K562 (cell line): ENCODE data around the gene HDLBP. TPM values are rescaled to one million over a fixed set of nuclear protein-coding genes. Genes with fewer than 3 reads are reported as not detected.

Experiments
- ATAC-seq: fragments of 200-7000 bp; cut with Tn5 transposase; 3 replicates; pipeline ENCODE4 v1.9.1; 2020; ENCODE audit warnings: moderate library complexity
- BruUV-seq: library from RNA; stranded (reverse); fragments of 400-500 nt; replicated peaks from 2 replicates; lab custom pipeline; 2021; lab: Mats Ljungman, UMichigan
- CTCF ChIA-PET: fragments of 300-600 bp; formaldehyde crosslinking; extraction: SDS; loops from one replicate; lab custom pipeline; 2021; ENCODE audit warnings: low intra/inter-chr PET ratio; lab: Yijun Ruan, JAX
- POLR2A ChIA-PET: fragments of 300-600, 350-650 bp; sonication (Branson Sonifier 250); formaldehyde crosslinking; extraction: SDS; loops from one replicate; lab custom pipeline; 2021; ENCODE audit warnings: antibody characterized with exemption, inconsistent platforms; lab: Yijun Ruan, JAX
- DNase-seq, 4 experiments: peaks; one replicate each; pipeline versions ENCODE4 v3.0.0 to v3.0.0-alpha.2; 2011 to 2018; ENCODE audit warnings: low spot score in 3 of 4, mixed read lengths in 3 of 4; ENCODE audit errors: extremely low read depth in 1 of 4
- FAIRE-seq: peaks from 2 replicates; lab custom pipeline; 2011; peaks lifted over from hg19 to GRCh38; lab: Jason Lieb, UNC
- H2AFZ ChIP-seq: 2 replicates; pipeline ENCODE4 v1.6.0; 2011; ENCODE audit warnings: low read depth, low read length, control low read depth, inconsistent platforms
- H3K27ac ChIP-seq: fragments of 200-600 bp; 3 replicates; pipeline ENCODE4 v1.8.0; 2011; ENCODE audit warnings: low read depth, mild to moderate bottlenecking, control low read depth, inconsistent platforms, low read length, moderate library complexity, mixed read lengths; ENCODE audit errors: extremely low read depth
- H3K27me3 ChIP-seq, 2 experiments: fragments of 300-600 bp in 1 of 2; 2 replicates in 1 of 2; 3 replicates in 1 of 2; pipeline versions ENCODE4 v1.6.0 to v1.8.0; 2011; ENCODE audit warnings: inconsistent platforms in 2 of 2, low read length in 2 of 2, mild to moderate bottlenecking in 1 of 2, mixed read lengths in 1 of 2, moderate library complexity in 1 of 2; ENCODE audit not compliant: control insufficient read depth in 2 of 2, insufficient read depth in 2 of 2
- H3K36me3 ChIP-seq: fragments of 300-600 bp; 3 replicates; pipeline ENCODE4 v1.8.0; 2011; ENCODE audit warnings: mild to moderate bottlenecking, low read length, inconsistent platforms; ENCODE audit not compliant: control insufficient read depth, insufficient read depth
- H3K4me1 ChIP-seq, 2 experiments: fragments of 200-600 bp in 1 of 2; replicated peaks in 1 of 2; 2 replicates in 1 of 2; 3 replicates in 1 of 2; pipeline versions ENCODE4 v1.5.1 to v1.8.0; 2011; ENCODE audit warnings: inconsistent platforms in 2 of 2, low read length in 2 of 2, mild to moderate bottlenecking in 1 of 2, mixed read lengths in 1 of 2, moderate library complexity in 1 of 2; ENCODE audit not compliant: control insufficient read depth in 2 of 2, insufficient read depth in 2 of 2
- H3K4me2 ChIP-seq: 2 replicates; pipeline ENCODE4 v1.6.1; 2011; ENCODE audit warnings: low read length, control low read depth, inconsistent platforms, mixed read lengths; ENCODE audit not compliant: insufficient read depth
- H3K4me3 ChIP-seq: fragments of 200-600 bp; sonication (generic), shearing (Covaris generic); 2 replicates; pipeline ENCODE4 v1.5.1; 2016; ENCODE audit warnings: control low read depth, inconsistent platforms
- H3K79me2 ChIP-seq: fragments of 200-600 bp; 3 replicates; pipeline ENCODE4 v1.8.0; 2011; ENCODE audit warnings: low read length, inconsistent platforms; ENCODE audit not compliant: control insufficient read depth, insufficient read depth
- H3K9ac ChIP-seq, 2 experiments: 2 replicates each; pipeline versions ENCODE4 v1.6.0 to v1.6.1; 2011; ENCODE audit warnings: low read depth in 2 of 2, low read length in 2 of 2, control low read depth in 1 of 2, inconsistent platforms in 1 of 2, mild to moderate bottlenecking in 1 of 2, mixed read lengths in 1 of 2; ENCODE audit not compliant: insufficient read depth in 1 of 2
- H3K9me1 ChIP-seq: one replicate; pipeline ENCODE4 v1.6.0; 2011; ENCODE audit warnings: inconsistent platforms, mild to moderate bottlenecking, low read length, moderate library complexity; ENCODE audit not compliant: control insufficient read depth, insufficient read depth
- H3K9me3 ChIP-seq: replicated peaks from 2 replicates; pipeline ENCODE4 v1.5.1; 2011; ENCODE audit warnings: low read depth, low read length, inconsistent platforms; ENCODE audit not compliant: control insufficient read depth, insufficient read depth
- H4K20me1 ChIP-seq: replicated peaks from 2 replicates; pipeline ENCODE4 v1.6.1; 2011; ENCODE audit warnings: low read length, inconsistent platforms, mixed read lengths; ENCODE audit not compliant: control insufficient read depth, insufficient read depth
- BHLHE40 ChIP-seq: IDR thresholded peaks from 2 replicates; pipeline ENCODE4 v1.6.1; 2011; ENCODE audit warnings: low read length, improper control_type of control experiment
- FOXJ3 ChIP-seq: sonication (generic); formaldehyde crosslinking; IDR thresholded peaks from 2 replicates; pipeline ENCODE4 v1.4.0; 2020; ENCODE audit warnings: mild to moderate bottlenecking, missing genetic modification reagents
- PML ChIP-seq: IDR thresholded peaks from 2 replicates; pipeline ENCODE4 v1.6.1; 2012; ENCODE audit warnings: low read length, inconsistent platforms
- POLR2G ChIP-seq: fragments of 200-400 bp; formaldehyde crosslinking; IDR thresholded peaks from 2 replicates; pipeline ENCODE4 v1.6.1; 2017; ENCODE audit warnings: low read depth, mild to moderate bottlenecking, antibody characterized with exemption, low read length, moderate library complexity
- RBFOX2 ChIP-seq: fragments of 200-400 bp; formaldehyde crosslinking; IDR thresholded peaks from 2 replicates; pipeline ENCODE4 v1.6.1; 2017; ENCODE audit warnings: low read depth, mild to moderate bottlenecking, low read length, moderate library complexity
- RFX7 ChIP-seq: fragments of 250-450 bp; sonication (Bioruptor Pico); IDR thresholded peaks from 2 replicates; pipeline ENCODE4 v1.5.1; 2021; ENCODE audit warnings: mild to moderate bottlenecking
- RNF2 ChIP-seq: sonication (generic); IDR thresholded peaks from 2 replicates; pipeline ENCODE4 v1.6.1; 2016
- WGBS: fragments of 100-300 bp; shearing (Covaris generic); methylation state at CpG from one replicate; pipeline ENCODE4 v1.1.6; 2016; ENCODE audit warnings: low coverage, mixed read lengths; ENCODE audit not compliant: insufficient coverage; ENCODE audit errors: missing lambda C conversion rate; 5-methylcytosine and 5-hydroxymethylcytosine counted together
- in situ Hi-C: fragments of 300-500 bp; cut with MboI; formaldehyde crosslinking; loops from 4 replicates; pipeline ENCODE4 v1.15.0; 2018; ENCODE audit warnings: inconsistent platforms, mixed read lengths
- intact Hi-C: fragments of 100-400 bp; cut with micrococcal nuclease; formaldehyde crosslinking; loops from 2 replicates; pipeline ENCODE4 v1.14.2; 2022
- polyA plus RNA-seq, 8 experiments: library from polyadenylated mRNA; depleted of rRNA in 4 of 8; stranded (reverse) in 5 of 8; unstranded in 3 of 8; fragments of >200 nt; fragmentation: Nextera tagmentation in 2 of 8; fragmentation: Illumina TruSeq in 1 of 8; extraction: Ambion mirVana in 2 of 8; extraction: Trizol in 1 of 8; gene quantifications; 2 replicates each; pipeline versions ENCODE4 v1.2.1 to v1.2.3, GENCODE V29; 2011 to 2014; ENCODE audit warnings: inconsistent platforms in 1 of 8, missing spikeins in 1 of 8
- total RNA-seq, 7 experiments: library from RNA; depleted of rRNA in 6 of 7; stranded (reverse); fragments of >200 nt in 6 of 7; fragmentation: Illumina TruSeq in 2 of 7; extraction: Trizol in 2 of 7; gene quantifications; 2 replicates each; pipeline versions ENCODE4 v1.2.1 to v1.2.3, GENCODE V29; 2011 to 2021; ENCODE audit warnings: low replicate concordance in 1 of 7
- TF ChIP-seq, protein P1 (sequence below): IDR thresholded peaks from 2 replicates; pipeline ENCODE4 v1.6.1; 2012; ENCODE audit warnings: low read depth, low read length, improper control_type of control experiment, borderline replicate concordance
- TF ChIP-seq, protein P2 (sequence below): fragments of 450-650 bp; IDR thresholded peaks from 2 replicates; pipeline ENCODE4 v1.6.1; 2014; ENCODE audit warnings: low read depth, mild to moderate bottlenecking, moderate library complexity, borderline replicate concordance
- TF ChIP-seq, protein P3 (sequence below), 2 experiments: fragments of 450-650 bp; conservative IDR thresholded peaks; 2 replicates each; pipeline ENCODE4 v1.6.1; 2017; ENCODE audit warnings: mild to moderate bottlenecking in 2 of 2, moderate library complexity in 2 of 2
- TF ChIP-seq, protein P4 (sequence below): sonication (generic); formaldehyde crosslinking; IDR thresholded peaks from 2 replicates; pipeline ENCODE4 v1.8.0; 2022; ENCODE audit warnings: mild to moderate bottlenecking, missing genetic modification reagents

The HDLBP gene
- total and polyA plus RNA-seq, 9 of the 15 experiments (the other 6 are each of a cell fraction or from before 2014, with no cell fraction given): 24.4 to 378 (median 146) TPM

DNA sequence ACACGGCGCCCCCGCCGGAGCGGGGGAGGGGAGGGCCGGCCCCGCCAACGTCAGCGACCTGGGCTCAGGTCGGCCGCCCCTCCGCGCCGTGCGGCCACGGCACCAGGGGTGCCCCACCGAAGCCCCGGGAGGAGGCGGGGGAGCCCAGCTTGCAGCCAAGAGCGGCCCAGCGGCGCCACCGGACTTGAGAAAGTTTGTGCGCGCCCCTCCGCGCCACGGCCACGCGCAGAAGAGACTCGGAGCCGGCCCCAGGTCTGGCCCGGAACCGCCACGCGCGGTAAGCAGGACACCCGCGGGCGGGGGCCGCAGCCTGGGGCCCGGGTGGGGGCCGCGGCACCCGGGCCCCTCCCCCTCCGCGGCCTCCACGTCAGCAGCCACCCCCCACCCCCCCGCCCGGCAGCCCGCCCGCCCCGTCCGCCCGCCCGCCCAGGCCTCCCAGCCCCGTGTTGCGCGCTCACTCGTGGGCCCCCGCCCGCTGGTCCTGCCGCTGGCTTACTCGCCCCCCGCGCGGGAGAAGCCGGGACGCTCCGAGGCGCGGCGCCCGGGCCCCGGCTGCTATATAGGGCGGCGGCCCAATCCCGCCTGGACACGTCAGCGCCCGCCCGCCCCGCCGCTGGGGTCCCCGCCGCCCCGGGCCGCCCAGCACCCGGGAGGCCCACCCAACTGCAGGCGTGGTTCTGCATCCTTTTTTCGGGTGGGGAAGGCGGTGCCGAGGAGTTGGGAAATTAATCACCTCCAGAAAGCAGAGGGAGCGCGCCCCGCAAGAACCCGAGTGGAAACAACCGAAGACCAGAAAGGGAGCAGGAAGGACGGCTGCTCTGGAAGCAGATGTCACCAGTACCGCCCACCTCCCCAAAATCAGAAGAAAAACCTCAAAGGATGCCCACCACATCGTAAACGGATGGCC, 42.9 kb downstream of the HDLBP start (continued):
- TF ChIP-seq, protein P1, sequence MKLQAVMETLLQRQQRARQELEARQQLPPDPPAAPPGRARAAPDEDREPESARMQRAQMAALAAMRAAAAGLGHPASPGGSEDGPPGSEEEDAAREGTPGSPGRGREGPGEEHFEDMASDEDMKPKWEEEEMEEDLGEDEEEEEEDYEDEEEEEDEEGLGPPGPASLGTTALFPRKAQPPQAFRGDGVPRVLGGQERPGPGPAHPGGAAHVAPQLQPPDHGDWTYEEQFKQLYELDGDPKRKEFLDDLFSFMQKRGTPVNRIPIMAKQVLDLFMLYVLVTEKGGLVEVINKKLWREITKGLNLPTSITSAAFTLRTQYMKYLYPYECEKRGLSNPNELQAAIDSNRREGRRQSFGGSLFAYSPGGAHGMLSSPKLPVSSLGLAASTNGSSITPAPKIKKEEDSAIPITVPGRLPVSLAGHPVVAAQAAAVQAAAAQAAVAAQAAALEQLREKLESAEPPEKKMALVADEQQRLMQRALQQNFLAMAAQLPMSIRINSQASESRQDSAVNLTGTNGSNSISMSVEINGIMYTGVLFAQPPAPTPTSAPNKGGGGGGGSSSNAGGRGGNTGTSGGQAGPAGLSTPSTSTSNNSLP: no peak
- no peak for TF ChIP-seq FOXJ3 (CRISPR knock-in tag)
- no peak for TF ChIP-seq RNF2
- TF ChIP-seq RFX7 (CRISPR knock-in tag): no peak

DNA sequence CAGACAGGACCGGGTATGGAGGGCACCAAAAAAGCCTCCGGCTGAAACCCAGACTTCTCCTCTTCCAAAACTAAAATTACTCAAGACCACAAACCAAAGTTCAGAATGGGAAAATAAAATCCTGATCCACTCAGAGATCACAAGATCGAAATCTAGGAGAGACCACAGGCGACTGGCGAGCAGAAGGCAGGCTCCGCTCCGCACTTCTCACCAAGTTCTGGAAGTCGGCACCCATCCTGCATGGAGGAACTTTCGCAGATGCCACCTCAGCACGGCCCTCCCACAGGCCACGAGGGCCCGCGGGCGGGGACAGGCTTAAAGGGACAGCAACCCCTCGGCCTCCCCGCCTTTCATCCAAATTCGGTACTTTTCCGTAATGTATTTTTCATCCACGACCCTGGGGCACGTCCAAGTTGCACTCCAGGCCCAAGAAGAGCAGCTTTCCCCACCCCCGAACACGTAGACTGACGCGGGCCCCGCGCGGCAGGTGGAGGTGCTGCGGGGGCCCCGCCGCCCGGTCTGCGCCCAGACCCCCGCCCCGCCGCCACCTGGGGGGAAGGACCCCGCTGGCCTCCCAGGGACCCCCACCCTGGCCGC, 43.7 kb downstream of the HDLBP start:
- H3K36me3 ChIP-seq: peaks cover 42% of the 10 kb centered on the region; the same call in 2 of the 3 replicates
- peak; percentile 64 for ATAC-seq
- H3K27ac ChIP-seq: peak overlapping the region; percentile 67; the same call in 1 of the 3 replicates
- no peaks in the 10 kb centered on the region for H3K9me3 ChIP-seq
- no peak for FAIRE-seq
- intact Hi-C loops: no loop called here
- in situ Hi-C loops: no loop called here
- H3K9ac ChIP-seq: peak overlapping the region; percentile 60 to 90
- H2AFZ ChIP-seq: no peak overlapping the region
- peaks cover 22% of the 10 kb centered on the region for H4K20me1 ChIP-seq
- peak overlapping the region; percentile 32 for H3K4me2 ChIP-seq
- CTCF ChIA-PET: no interaction called here
- H3K4me1 ChIP-seq: peaks cover 0 to 18% of the 10 kb centered on the region in 2 experiments; a peak in 4 of 5 replicates
- POLR2A ChIA-PET: interaction anchor here (1.1 kb wide), 1 partner anchor 10 kb away, joined by 3 read pairs; no protein-coding TSS in a partner anchor
- 37% methylated on average over 16 of the region's 37 CpGs for WGBS
- peaks cover 92% of the 10 kb centered on the region for H3K79me2 ChIP-seq
- no TSS peak for BruUV-seq
- no peaks in the 10 kb centered on the region for H3K27me3 ChIP-seq
- peak in 3 of 4 experiments; percentile 10 to 33 (median 29) for DNase-seq
- H3K9me1 ChIP-seq: no peaks in the 10 kb centered on the region
- peak overlapping the region; percentile 50 for H3K4me3 ChIP-seq
- TF ChIP-seq PML (no peak), POLR2G (peak; percentile 10; the same call in 1 of the 2 replicates), RBFOX2 (peak; percentile 39; the same call in 1 of the 2 replicates), BHLHE40 (no peak)
- TF ChIP-seq, protein P2, sequence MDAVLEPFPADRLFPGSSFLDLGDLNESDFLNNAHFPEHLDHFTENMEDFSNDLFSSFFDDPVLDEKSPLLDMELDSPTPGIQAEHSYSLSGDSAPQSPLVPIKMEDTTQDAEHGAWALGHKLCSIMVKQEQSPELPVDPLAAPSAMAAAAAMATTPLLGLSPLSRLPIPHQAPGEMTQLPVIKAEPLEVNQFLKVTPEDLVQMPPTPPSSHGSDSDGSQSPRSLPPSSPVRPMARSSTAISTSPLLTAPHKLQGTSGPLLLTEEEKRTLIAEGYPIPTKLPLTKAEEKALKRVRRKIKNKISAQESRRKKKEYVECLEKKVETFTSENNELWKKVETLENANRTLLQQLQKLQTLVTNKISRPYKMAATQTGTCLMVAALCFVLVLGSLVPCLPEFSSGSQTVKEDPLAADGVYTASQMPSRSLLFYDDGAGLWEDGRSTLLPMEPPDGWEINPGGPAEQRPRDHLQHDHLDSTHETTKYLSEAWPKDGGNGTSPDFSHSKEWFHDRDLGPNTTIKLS: no peak
- TF ChIP-seq, protein P3, sequence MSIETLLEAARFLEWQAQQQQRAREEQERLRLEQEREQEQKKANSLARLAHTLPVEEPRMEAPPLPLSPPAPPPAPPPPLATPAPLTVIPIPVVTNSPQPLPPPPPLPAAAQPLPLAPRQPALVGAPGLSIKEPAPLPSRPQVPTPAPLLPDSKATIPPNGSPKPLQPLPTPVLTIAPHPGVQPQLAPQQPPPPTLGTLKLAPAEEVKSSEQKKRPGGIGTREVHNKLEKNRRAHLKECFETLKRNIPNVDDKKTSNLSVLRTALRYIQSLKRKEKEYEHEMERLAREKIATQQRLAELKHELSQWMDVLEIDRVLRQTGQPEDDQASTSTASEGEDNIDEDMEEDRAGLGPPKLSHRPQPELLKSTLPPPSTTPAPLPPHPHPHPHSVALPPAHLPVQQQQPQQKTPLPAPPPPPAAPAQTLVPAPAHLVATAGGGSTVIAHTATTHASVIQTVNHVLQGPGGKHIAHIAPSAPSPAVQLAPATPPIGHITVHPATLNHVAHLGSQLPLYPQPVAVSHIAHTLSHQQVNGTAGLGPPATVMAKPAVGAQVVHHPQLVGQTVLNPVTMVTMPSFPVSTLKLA (conservative IDR thresholded peaks at IDR 0.05): 0 out of 4 replicates have a peak, but pooled peaks have one; percentile 27 to 37
- TF ChIP-seq, protein P4, sequence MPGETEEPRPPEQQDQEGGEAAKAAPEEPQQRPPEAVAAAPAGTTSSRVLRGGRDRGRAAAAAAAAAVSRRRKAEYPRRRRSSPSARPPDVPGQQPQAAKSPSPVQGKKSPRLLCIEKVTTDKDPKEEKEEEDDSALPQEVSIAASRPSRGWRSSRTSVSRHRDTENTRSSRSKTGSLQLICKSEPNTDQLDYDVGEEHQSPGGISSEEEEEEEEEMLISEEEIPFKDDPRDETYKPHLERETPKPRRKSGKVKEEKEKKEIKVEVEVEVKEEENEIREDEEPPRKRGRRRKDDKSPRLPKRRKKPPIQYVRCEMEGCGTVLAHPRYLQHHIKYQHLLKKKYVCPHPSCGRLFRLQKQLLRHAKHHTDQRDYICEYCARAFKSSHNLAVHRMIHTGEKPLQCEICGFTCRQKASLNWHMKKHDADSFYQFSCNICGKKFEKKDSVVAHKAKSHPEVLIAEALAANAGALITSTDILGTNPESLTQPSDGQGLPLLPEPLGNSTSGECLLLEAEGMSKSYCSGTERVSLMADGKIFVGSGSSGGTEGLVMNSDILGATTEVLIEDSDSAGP: peak; percentile 82
